HepG2 (cell line): ENCODE data around the gene MOB3C. TPM values are rescaled to one million over a fixed set of nuclear protein-coding genes. Genes with fewer than 3 reads are reported as not detected.
A peak's percentile ranks its signal among the peaks of the same experiment; 100 is the strongest.

Source experiments
- ATAC-seq: fragments of 200-7000 bp; cut with Tn5 transposase; 3 replicates; pipeline ENCODE4 v1.9.1; 2020; ENCODE audit warnings: mild to moderate bottlenecking, moderate library complexity
- BruUV-seq: library from RNA; stranded (reverse); fragments of 400-500 nt; replicated peaks from 2 replicates; lab custom pipeline; 2021; lab: Mats Ljungman, UMichigan
- CTCF ChIA-PET: fragments of 300-600 bp; formaldehyde crosslinking; extraction: SDS; loops from one replicate; lab custom pipeline; 2021; ENCODE audit warnings: low total read pairs, inconsistent platforms, low intra/inter-chr PET ratio; lab: Yijun Ruan, JAX
- POLR2A ChIA-PET: fragments of 350-600 bp; sonication (Branson Sonifier 250); formaldehyde crosslinking; loops from one replicate; lab custom pipeline; 2020; ENCODE audit warnings: antibody characterized with exemption, inconsistent platforms; lab: Yijun Ruan, JAX
- DNase-seq: peaks from one replicate; pipeline ENCODE4 v3.0.0-alpha.2; 2015; ENCODE audit warnings: low spot score
- FAIRE-seq: peaks from 3 replicates; lab custom pipeline; 2011; peaks lifted over from hg19 to GRCh38; lab: Jason Lieb, UNC
- H2AFZ ChIP-seq: one replicate; pipeline ENCODE4 v1.6.1; 2011; ENCODE audit warnings: low read length, inconsistent platforms
- H3K27ac ChIP-seq: fragments of 300-600 bp; 3 replicates; pipeline ENCODE4 v1.8.0; 2011; ENCODE audit warnings: mixed run types, mild to moderate bottlenecking, mixed read lengths, low read length, inconsistent platforms; ENCODE audit not compliant: insufficient read depth; ENCODE audit errors: extremely low read length
- H3K27me3 ChIP-seq, 2 experiments: fragments of 200-600 bp in 1 of 2; 2 replicates in 1 of 2; 3 replicates in 1 of 2; pipeline versions ENCODE4 v1.6.0 to v1.8.0; 2011; ENCODE audit warnings: low read length in 2 of 2, mild to moderate bottlenecking in 2 of 2, moderate library complexity in 2 of 2, inconsistent platforms in 1 of 2; ENCODE audit not compliant: insufficient read depth in 2 of 2, control insufficient read depth in 1 of 2
- H3K36me3 ChIP-seq, 2 experiments: fragments of 200-600 bp in 1 of 2; replicated peaks in 1 of 2; 2 replicates in 1 of 2; 3 replicates in 1 of 2; pipeline versions ENCODE4 v1.5.1 to v1.8.0; 2011; ENCODE audit warnings: low read length in 2 of 2, inconsistent platforms in 1 of 2; ENCODE audit not compliant: insufficient read depth in 2 of 2, control insufficient read depth in 1 of 2
- H3K4me1 ChIP-seq: 2 replicates; pipeline ENCODE4 v1.5.1; 2012; ENCODE audit warnings: low read length, inconsistent platforms; ENCODE audit not compliant: insufficient read depth
- H3K4me2 ChIP-seq: 2 replicates; pipeline ENCODE4 v1.6.0; 2011; ENCODE audit warnings: low read depth, low read length, inconsistent platforms
- H3K4me3 ChIP-seq, 3 experiments: fragments of 200-600 bp in 1 of 3; sonication (generic), shearing (Covaris generic) in 1 of 3; replicated peaks in 1 of 3; 2 replicates each; pipeline ENCODE4 v1.5.1; 2011 to 2016; ENCODE audit warnings: low read length in 3 of 3, inconsistent platforms in 2 of 3, low read depth in 2 of 3, mild to moderate bottlenecking in 2 of 3, control low read depth in 1 of 3, mixed read lengths in 1 of 3; ENCODE audit not compliant: insufficient read depth in 1 of 3
- H3K79me2 ChIP-seq: one replicate; pipeline ENCODE4 v1.6.1; 2011; ENCODE audit warnings: low read length, inconsistent platforms; ENCODE audit not compliant: insufficient read depth
- H3K9ac ChIP-seq: 2 replicates; pipeline ENCODE4 v1.6.0; 2011; ENCODE audit warnings: mild to moderate bottlenecking, low read depth, low read length, inconsistent platforms; ENCODE audit not compliant: insufficient read depth
- H3K9me3 ChIP-seq: 2 replicates; pipeline ENCODE4 v1.5.1; 2012; ENCODE audit warnings: mild to moderate bottlenecking, low read length
- H4K20me1 ChIP-seq: 2 replicates; pipeline ENCODE4 v1.6.0; 2011; ENCODE audit warnings: inconsistent platforms, mild to moderate bottlenecking, low read length, moderate library complexity; ENCODE audit not compliant: insufficient read depth
- FOXC1 ChIP-seq: sonication (generic); formaldehyde crosslinking; IDR thresholded peaks from 2 replicates; pipeline ENCODE4 v1.8.0; 2022; ENCODE audit warnings: mild to moderate bottlenecking, missing genetic modification reagents, borderline replicate concordance
- IRF2 ChIP-seq: IDR thresholded peaks from 2 replicates; pipeline ENCODE4 v1.6.1; 2018; ENCODE audit warnings: missing genetic modification reagents, missing compliant biosample characterization
- MYC ChIP-seq: sonication (generic); formaldehyde crosslinking; IDR thresholded peaks from 2 replicates; pipeline ENCODE4 v1.9.0; 2021; ENCODE audit warnings: missing genetic modification reagents, borderline replicate concordance
- REPIN1 ChIP-seq: sonication (generic); formaldehyde crosslinking; IDR thresholded peaks from 2 replicates; pipeline ENCODE4 v1.8.0; 2022; ENCODE audit warnings: missing genetic modification reagents, low read depth, mild to moderate bottlenecking, borderline replicate concordance
- SOX6 ChIP-seq, 2 experiments: fragments of 450-650 bp in 1 of 2; sonication (generic) in 1 of 2; formaldehyde crosslinking in 1 of 2; IDR thresholded peaks; 2 replicates each; pipeline versions ENCODE4 v1.4.0 to v1.6.1; 2017 to 2020; ENCODE audit warnings: antibody characterized with exemption in 1 of 2, mild to moderate bottlenecking in 1 of 2, missing genetic modification reagents in 1 of 2
- SP4 ChIP-seq: sonication (generic); formaldehyde crosslinking; IDR thresholded peaks from 2 replicates; pipeline ENCODE4 v1.8.1; 2023; ENCODE audit warnings: mild to moderate bottlenecking, missing genetic modification reagents
- TBX2 ChIP-seq: sonication (generic); formaldehyde crosslinking; IDR thresholded peaks from 2 replicates; pipeline ENCODE4 v1.5.0; 2020; ENCODE audit warnings: missing genetic modification reagents, mild to moderate bottlenecking, borderline replicate concordance
- THRA ChIP-seq: sonication (generic); formaldehyde crosslinking; IDR thresholded peaks from 2 replicates; pipeline ENCODE4 v1.4.0; 2020; ENCODE audit warnings: missing genetic modification reagents, borderline replicate concordance
- TSC22D2 ChIP-seq: sonication (generic); formaldehyde crosslinking; IDR thresholded peaks from 2 replicates; pipeline ENCODE4 v1.5.1; 2020; ENCODE audit warnings: missing genetic modification reagents, mild to moderate bottlenecking, borderline replicate concordance
- ZBTB10 ChIP-seq: sonication (generic); formaldehyde crosslinking; IDR thresholded peaks from 2 replicates; pipeline ENCODE4 v1.4.0; 2020; ENCODE audit warnings: missing genetic modification reagents, borderline replicate concordance
- ZBTB3 ChIP-seq: sonication (generic); formaldehyde crosslinking; IDR thresholded peaks from 2 replicates; pipeline ENCODE4 v1.4.0; 2020; ENCODE audit warnings: low read depth, mild to moderate bottlenecking, moderate library complexity, missing genetic modification reagents, borderline replicate concordance
- ZFP90 ChIP-seq: sonication (generic); formaldehyde crosslinking; IDR thresholded peaks from 2 replicates; pipeline ENCODE4 v1.8.0; 2022; ENCODE audit warnings: missing genetic modification reagents, mild to moderate bottlenecking, inconsistent platforms, borderline replicate concordance
- ZFYVE20 ChIP-seq: sonication (generic); formaldehyde crosslinking; IDR thresholded peaks from 2 replicates; pipeline ENCODE4 v1.8.0; 2023; ENCODE audit warnings: low read depth, mild to moderate bottlenecking, moderate library complexity, missing genetic modification reagents, borderline replicate concordance
- ZNF143 ChIP-seq: sonication (generic); formaldehyde crosslinking; IDR thresholded peaks from 2 replicates; pipeline ENCODE4 v1.4.0; 2020; ENCODE audit warnings: missing genetic modification reagents
- ZNF253 ChIP-seq: sonication (generic); formaldehyde crosslinking; IDR thresholded peaks from 2 replicates; pipeline ENCODE4 v1.8.0; 2022; ENCODE audit warnings: mild to moderate bottlenecking, missing genetic modification reagents, borderline replicate concordance
- ZNF550 ChIP-seq: sonication (generic); formaldehyde crosslinking; IDR thresholded peaks from 2 replicates; pipeline ENCODE4 v1.4.0; 2020; ENCODE audit warnings: mild to moderate bottlenecking, missing genetic modification reagents, borderline replicate concordance
- ZNF570 ChIP-seq: sonication (generic); formaldehyde crosslinking; IDR thresholded peaks from 2 replicates; pipeline ENCODE4 v1.4.0; 2020; ENCODE audit warnings: mild to moderate bottlenecking, missing genetic modification reagents, borderline replicate concordance
- ZNF598 ChIP-seq: sonication (generic); formaldehyde crosslinking; IDR thresholded peaks from 2 replicates; pipeline ENCODE4 v1.5.1; 2020; ENCODE audit warnings: mild to moderate bottlenecking, missing genetic modification reagents, borderline replicate concordance
- ZNF883 ChIP-seq: sonication (generic); formaldehyde crosslinking; IDR thresholded peaks from 2 replicates; pipeline ENCODE4 v1.5.1; 2020; ENCODE audit warnings: mild to moderate bottlenecking, missing genetic modification reagents; ENCODE audit errors: not compliant biosample characterization
- WGBS: methylation state at CpG from one replicate; pipeline ENCODE4 v1.1.6; 2017; ENCODE audit warnings: low lambda C conversion rate; 5-methylcytosine and 5-hydroxymethylcytosine counted together
- in situ Hi-C: cut with HindIII; loops from 2 replicates; pipeline ENCODE4 v1.10.0; 2017; ENCODE audit warnings: low pct_unique_long_range_greater_than_20kb; ENCODE audit not compliant: extremely low pct_ligation_motif_present
- intact Hi-C: fragments of 100-400 bp; cut with micrococcal nuclease; formaldehyde crosslinking; loops from one replicate; pipeline ENCODE4 v1.10.0; 2022; ENCODE audit not compliant: unreplicated experiment
- polyA plus RNA-seq, 8 experiments: library from polyadenylated mRNA; depleted of rRNA in 3 of 8; stranded (reverse) in 7 of 8; unstranded in 1 of 8; fragments of >200 nt; fragmentation: Illumina TruSeq in 4 of 8; extraction: Trizol in 4 of 8; gene quantifications; 2 replicates each; pipeline versions ENCODE4 v1.2.1 to v1.2.3, GENCODE V29; 2011 to 2016; ENCODE audit warnings: low read depth in 4 of 8, missing spikeins in 1 of 8, mixed read lengths in 1 of 8; ENCODE audit not compliant: insufficient read depth in 1 of 8
- total RNA-seq, 5 experiments: library from RNA; depleted of rRNA; stranded (reverse); fragments of >200 nt; fragmentation: Illumina TruSeq; extraction: Trizol; gene quantifications; 2 replicates each; pipeline ENCODE4 v1.2.3, GENCODE V29; 2016; ENCODE audit warnings: low read depth in 1 of 5

MOB3C gene
- total and polyA plus RNA-seq, 2 of the 13 experiments (the other 11 are each of a cell fraction or from before 2014, with no cell fraction given): 3.5 to 4.1 TPM

- intact Hi-C loops: loop anchor here (10.0 kb wide), 1 partner anchor 48 kb away; the partner anchor contains the start of gene ATPAF1
- Histone ChIP-seq H3K9me3 (no peaks in the 10 kb centered on the region), H2AFZ (peak overlapping the region; percentile 48), H3K36me3 (no peaks in the 10 kb centered on the region), H3K27me3 (no peaks in the 10 kb centered on the region; a peak in 1 of 5 replicates), H3K79me2 (no peaks in the 10 kb centered on the region), H3K27ac (no peak overlapping the region), H3K4me2 (peak overlapping the region; percentile 94), H3K4me1 (peaks cover 38% of the 10 kb centered on the region), H4K20me1 (no peaks in the 10 kb centered on the region), H3K4me3 (peak overlapping the region; percentile 59 to 83 (median 78)), H3K9ac (peak overlapping the region; percentile 61)
- ChIA-PET POLR2A (interaction anchor here (0.7 to 6.2 kb wide), 10 partner anchors 10 to 716 kb away, joined by 3 to 79 read pairs (median 4); partner anchors contain the start of genes ATPAF1, CMPK1 and MKNK1), CTCF (no interaction called here)
- in situ Hi-C loops: loop anchor here (5.0 kb wide), 1 partner anchor 105 kb away; no protein-coding TSS in a partner anchor
- TSS peak; percentile 60 for BruUV-seq
- no peak for FAIRE-seq
- 33% methylated on average over 10 of the region's 10 CpGs for WGBS
- peak; percentile 7 for ATAC-seq
- DNase-seq: no peak
- TF ChIP-seq FOXC1 (CRISPR knock-in tag): 0 out of 2 replicates have a peak, but pooled peaks have one; percentile 16
- peak; percentile 29; the same call in 1 of the 2 replicates for TF ChIP-seq MYC
- TF ChIP-seq ZNF883 (CRISPR knock-in tag): peak; percentile 9
- no peak for TF ChIP-seq IRF2 (CRISPR knock-in tag)
- TF ChIP-seq ZNF570: no peak
- TF ChIP-seq THRA (CRISPR knock-in tag): 0 out of 2 replicates have a peak, but pooled peaks have one; percentile 6
- no peak for TF ChIP-seq ZBTB3
- no peak for TF ChIP-seq ZNF143 (CRISPR knock-in tag)
- TF ChIP-seq TBX2: no peak
- TF ChIP-seq ZBTB10 (CRISPR knock-in tag): no peak
- 0 out of 2 replicates have a peak, but pooled peaks have one; percentile 13 for TF ChIP-seq SP4
- no peak for TF ChIP-seq ZNF253 (CRISPR knock-in tag)
- TF ChIP-seq ZFYVE20 (CRISPR knock-in tag): no peak
- TF ChIP-seq SOX6 (IDR thresholded peaks at IDR 0.05): no peak
- TF ChIP-seq SOX6 (CRISPR knock-in tag; IDR thresholded peaks at IDR 0.05): no peak
- peak; percentile 5; the same call in 1 of the 2 replicates for TF ChIP-seq REPIN1 (CRISPR knock-in tag)
- no peak for TF ChIP-seq TSC22D2 (CRISPR knock-in tag)
- TF ChIP-seq ZNF598: 0 out of 2 replicates have a peak, but pooled peaks have one; percentile 22
- peak; percentile 63; the same call in 1 of the 2 replicates for TF ChIP-seq ZFP90 (CRISPR knock-in tag)
- TF ChIP-seq ZNF550 (CRISPR knock-in tag): no peak
Observed at GRCh38 chr1:46617108-46617800, 643 bp upstream of the MOB3C start.
